Breast epithelium (tissue), 4 donors: ENCODE data around the gene ZCRB1. TPM values are rescaled to one million over a fixed set of nuclear protein-coding genes. Genes with fewer than 3 reads are reported as not detected.
"Not testable (repeated sequence)": the region's sequence is repeated elsewhere in the genome, so short reads cannot be mapped to it uniquely, and the experiment has no call there.

Source experiments
- DNase-seq, 2 donors: peaks; one replicate each; pipeline ENCODE4 v3.0.0-alpha.2; 2019; ENCODE audit warnings: low spot score in 2 of 2
- H3K27ac ChIP-seq, 2 donors: fragments of 200-600 bp; sonication (generic) in 1 of 2; one replicate each; pipeline ENCODE4 v1.5.1; 2016 to 2019; ENCODE audit warnings: mild to moderate bottlenecking in 1 of 2
- H3K27me3 ChIP-seq, 2 donors: fragments of 200-600 bp; sonication (generic) in 1 of 2; one replicate each; pipeline versions ENCODE4 v1.5.1 to v1.6.0; 2017 to 2019; ENCODE audit warnings: control low read depth in 1 of 2, mild to moderate bottlenecking in 1 of 2
- H3K36me3 ChIP-seq: fragments of 200-600 bp; one replicate; pipeline ENCODE4 v1.5.1; 2019
- H3K4me1 ChIP-seq, 2 donors: fragments of 200-600 bp; sonication (generic); one replicate each; pipeline ENCODE4 v1.5.1; 2016 to 2019; ENCODE audit warnings: control low read depth in 1 of 2
- H3K4me3 ChIP-seq, 3 donors: fragments of 200-600 bp; sonication (generic); 1 replicate in 2 of 3; 2 replicates in 1 of 3; pipeline ENCODE4 v1.5.1; 2016 to 2019; ENCODE audit warnings: mild to moderate bottlenecking in 3 of 3, moderate library complexity in 2 of 3
- H3K9me3 ChIP-seq, 2 donors: fragments of 200-600 bp; sonication (generic) in 1 of 2; one replicate each; pipeline ENCODE4 v1.5.1; 2016 to 2019; ENCODE audit warnings: control low read depth in 1 of 2
- CTCF ChIP-seq, 3 donors: fragments of 450-650 bp; IDR thresholded peaks; one replicate each; pipeline ENCODE4 v1.5.1; 2016 to 2017; ENCODE audit warnings: antibody characterized with exemption in 3 of 3, mild to moderate bottlenecking in 3 of 3, moderate library complexity in 3 of 3
- POLR2A ChIP-seq: fragments of 450-650 bp; IDR thresholded peaks from one replicate; pipeline ENCODE4 v1.6.1; 2016; ENCODE audit warnings: antibody characterized with exemption, mild to moderate bottlenecking, moderate library complexity
- POLR2AphosphoS5 ChIP-seq, 3 donors: sonication (generic); formaldehyde crosslinking; IDR thresholded peaks; one replicate each; pipeline ENCODE4 v1.6.1; 2017; ENCODE audit warnings: antibody characterized with exemption in 3 of 3
- intact Hi-C: fragments of 100-400 bp; cut with DNase I; formaldehyde crosslinking; loops from one replicate; pipeline ENCODE4 v1.15.1; 2023; ENCODE audit warnings: low total_unique reads
- total RNA-seq, 3 donors: library from RNA; depleted of rRNA; stranded (reverse); fragments of >200 nt; gene quantifications; one replicate each; pipeline ENCODE4 v1.1.0, GENCODE V29; 2016

Gene ZCRB1
- total RNA-seq, 3 donors from 2014 or later, result 28.0 to 34.9 (median 31.8) TPM

DNA sequence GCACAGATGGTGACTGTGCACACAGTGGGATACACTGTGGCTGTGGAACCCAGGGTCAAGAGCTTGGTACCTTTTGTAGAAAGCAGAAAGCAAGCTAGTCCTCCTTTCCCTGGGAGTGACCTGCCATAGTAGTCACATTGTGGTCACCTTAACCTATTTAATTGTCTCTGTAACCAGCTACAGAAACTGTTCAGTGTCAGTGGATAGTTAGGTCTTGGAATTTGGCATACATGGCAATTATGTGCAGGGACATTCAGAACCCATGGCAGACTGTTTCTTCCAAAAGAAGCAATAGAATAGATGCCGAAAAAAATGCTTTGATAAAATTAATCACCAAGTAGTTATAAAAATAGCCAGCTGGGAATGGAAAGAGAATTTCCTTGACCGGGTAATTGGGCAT, 30.4 kb upstream of the ZCRB1 start:
- no peaks in the 10 kb centered on the region for H3K27me3 ChIP-seq
- peaks cover 4% of the 10 kb centered on the region for H3K36me3 ChIP-seq
- TF ChIP-seq POLR2AphosphoS5 (IDR thresholded peaks at IDR 0.05), result no peak
- no peak for TF ChIP-seq POLR2A
- no peak for TF ChIP-seq CTCF (IDR thresholded peaks at IDR 0.05)
- intact Hi-C loops, result no loop called here
- H3K9me3 ChIP-seq, result no peaks in the 10 kb centered on the region
- H3K27ac ChIP-seq, result no peak overlapping the region
- no peak overlapping the region for H3K4me3 ChIP-seq
- H3K4me1 ChIP-seq, result no peaks in the 10 kb centered on the region
- DNase-seq, result no peak

- not testable (repeated sequence) for H3K9me3 ChIP-seq, H3K4me3 ChIP-seq, H3K36me3 ChIP-seq, DNase-seq, H3K27me3 ChIP-seq, H3K27ac ChIP-seq, H3K4me1 ChIP-seq
- intact Hi-C loops, result loop anchor here (5.0 kb wide), 1 partner anchor 418 kb away; no protein-coding TSS in a partner anchor
Measured at GRCh38 chr12:42350021-42350407, 24.1 kb upstream of the ZCRB1 start.

GRCh38 chr12:42349119-42350020, 23.5 kb upstream of the ZCRB1 start:
- not testable (repeated sequence) for H3K27me3 ChIP-seq, H3K36me3 ChIP-seq, H3K4me1 ChIP-seq, DNase-seq, H3K4me3 ChIP-seq, H3K9me3 ChIP-seq, H3K27ac ChIP-seq
- intact Hi-C loops, result loop anchor here (5.0 kb wide), 1 partner anchor 417 kb away; no protein-coding TSS in a partner anchor

GRCh38 chr12:42346403-42347002, 20.6 kb upstream of the ZCRB1 start:
- intact Hi-C loops, result no loop called here
- TF ChIP-seq POLR2AphosphoS5 (IDR thresholded peaks at IDR 0.05) (no peak), POLR2A (no peak), CTCF (IDR thresholded peaks at IDR 0.05) (no peak)
- no peaks in the 10 kb centered on the region for H3K27me3 ChIP-seq
- no peak overlapping the region for H3K4me3 ChIP-seq
- no peaks in the 10 kb centered on the region for H3K36me3 ChIP-seq
- no peak for DNase-seq
- H3K4me1 ChIP-seq, result no peaks in the 10 kb centered on the region
- no peak overlapping the region for H3K27ac ChIP-seq
- H3K9me3 ChIP-seq, result no peaks in the 10 kb centered on the region

DNA sequence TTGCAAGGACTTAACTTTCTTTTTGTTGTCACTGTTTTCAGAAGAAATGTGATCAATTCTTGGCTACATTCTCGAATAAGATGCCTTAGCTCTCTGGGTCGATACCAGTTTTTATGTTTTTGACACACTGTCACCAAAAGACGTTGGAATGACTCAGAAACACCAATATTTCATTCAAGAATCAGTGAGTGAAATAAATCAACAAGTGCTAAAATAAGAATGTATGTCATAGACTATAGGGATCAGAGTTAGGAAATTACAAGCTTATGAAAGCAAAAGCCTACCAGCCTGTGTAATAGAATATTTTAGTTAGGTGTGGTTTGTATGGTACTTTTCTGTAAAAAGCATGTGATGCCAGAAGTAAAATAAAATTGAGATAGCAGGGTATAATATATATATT, 17.8 kb upstream of the ZCRB1 start:
- Histone ChIP-seq H3K4me3 (no peak overlapping the region), H3K36me3 (no peaks in the 10 kb centered on the region), H3K27me3 (no peaks in the 10 kb centered on the region), H3K4me1 (no peaks in the 10 kb centered on the region), H3K9me3 (no peaks in the 10 kb centered on the region), H3K27ac (no peak overlapping the region)
- no peak for TF ChIP-seq CTCF (IDR thresholded peaks at IDR 0.05)
- TF ChIP-seq POLR2A, result no peak
- TF ChIP-seq POLR2AphosphoS5 (IDR thresholded peaks at IDR 0.05), result no peak
- DNase-seq, result no peak
- intact Hi-C loops, result no loop called here

- H3K4me3 ChIP-seq, result no peak overlapping the region
- H3K27me3 ChIP-seq, result no peaks in the 10 kb centered on the region
- no peak overlapping the region for H3K27ac ChIP-seq
- H3K4me1 ChIP-seq, result no peaks in the 10 kb centered on the region
- intact Hi-C loops, result no loop called here
- H3K9me3 ChIP-seq, result no peaks in the 10 kb centered on the region
- no peaks in the 10 kb centered on the region for H3K36me3 ChIP-seq
- TF ChIP-seq POLR2AphosphoS5 (IDR thresholded peaks at IDR 0.05), result no peak
- no peak for TF ChIP-seq CTCF (IDR thresholded peaks at IDR 0.05)
- no peak for TF ChIP-seq POLR2A
- no peak for DNase-seq
Measured at GRCh38 chr12:42342028-42342427, 16.1 kb upstream of the ZCRB1 start.
